HAP-1 (cell line): ENCODE results near the gene MTRF1.

ENCODE experiments used
- DNase-seq, 2 experiments: peaks; one replicate each; pipeline ENCODE4 v3.0.0-alpha.2; 2016 to 2020; ENCODE audit warnings: low spot score in 2 of 2
- H3K27me3 ChIP-seq: fragments of 250-450 bp; sonication (Bioruptor Pico); 2 replicates; pipeline ENCODE4 v1.5.1; 2020; ENCODE audit warnings: low read depth, mild to moderate bottlenecking, moderate library complexity
- H3K36me3 ChIP-seq: fragments of 250-450 bp; sonication (Bioruptor Pico); replicated peaks from 2 replicates; pipeline ENCODE4 v1.5.1; 2020; ENCODE audit warnings: mild to moderate bottlenecking
- H3K4me1 ChIP-seq: fragments of 250-450 bp; sonication (Bioruptor Pico); 2 replicates; pipeline ENCODE4 v1.5.1; 2020; ENCODE audit warnings: mild to moderate bottlenecking
- H3K4me3 ChIP-seq: fragments of 250-450 bp; sonication (Bioruptor Pico); 2 replicates; pipeline ENCODE4 v1.5.1; 2020; ENCODE audit warnings: mild to moderate bottlenecking, moderate library complexity
- H3K9me3 ChIP-seq: fragments of 250-450 bp; sonication (Bioruptor Pico); 2 replicates; pipeline ENCODE4 v1.5.1; 2020; ENCODE audit warnings: mild to moderate bottlenecking, moderate library complexity
- in situ Hi-C: fragments of 300-500 bp; cut with MboI; formaldehyde crosslinking; loops from 3 replicates; pipeline ENCODE4 v1.14.3; 2020; ENCODE audit warnings: low sequenced_read_pairs, inconsistent platforms, mixed read lengths

MTRF1 gene

GRCh38 chr13:41267106-41267505 lies 3.7 kb upstream of the MTRF1 start:
- in situ Hi-C loops = no loop called here
- H3K4me3 ChIP-seq = no peak overlapping the region
- DNase-seq = no peak
- H3K4me1 ChIP-seq = no peaks in the 10 kb centered on the region; the same call in 1 of the 2 replicates
- no peaks in the 10 kb centered on the region for H3K36me3 ChIP-seq
- H3K27me3 ChIP-seq = no peaks in the 10 kb centered on the region
- H3K9me3 ChIP-seq = peaks cover 8% of the 10 kb centered on the region

- no peaks in the 10 kb centered on the region for H3K9me3 ChIP-seq
Measured at GRCh38 chr13:41259875-41260501, 3.4 kb downstream of the MTRF1 start.

GRCh38 chr13:41257535-41257934 lies 5.8 kb downstream of the MTRF1 start:
- Histone ChIP-seq H3K27me3 (no peaks in the 10 kb centered on the region), H3K9me3 (no peaks in the 10 kb centered on the region), H3K4me3 (no peak overlapping the region), H3K4me1 (no peaks in the 10 kb centered on the region), H3K36me3 (peaks cover 31% of the 10 kb centered on the region)
- in situ Hi-C loops = no loop called here
- no peak for DNase-seq

More at GRCh38 chr13:41259875-41260501, 3.4 kb downstream of the MTRF1 start:
- Histone ChIP-seq H3K4me3 (no peak overlapping the region), H3K27me3 (no peaks in the 10 kb centered on the region), H3K4me1 (no peaks in the 10 kb centered on the region; the same call in 1 of the 2 replicates), H3K36me3 (peaks cover 18% of the 10 kb centered on the region)
- DNase-seq = no peak
- in situ Hi-C loops = no loop called here

GRCh38 chr13:41254902-41255301 lies 8.5 kb downstream of the MTRF1 start:
- Histone ChIP-seq H3K36me3 (peaks cover 34% of the 10 kb centered on the region), H3K27me3 (no peaks in the 10 kb centered on the region), H3K4me1 (no peaks in the 10 kb centered on the region), H3K9me3 (no peaks in the 10 kb centered on the region), H3K4me3 (no peak overlapping the region)
- in situ Hi-C loops = no loop called here
- DNase-seq = no peak

- Histone ChIP-seq H3K4me1 (no peaks in the 10 kb centered on the region), H3K9me3 (no peaks in the 10 kb centered on the region), H3K27me3 (no peaks in the 10 kb centered on the region), H3K4me3 (no peak overlapping the region), H3K36me3 (peaks cover 32% of the 10 kb centered on the region)
- no peak for DNase-seq
- in situ Hi-C loops = no loop called here
Measured at GRCh38 chr13:41250993-41251392, 12.4 kb downstream of the MTRF1 start.

- in situ Hi-C loops = no loop called here
- DNase-seq = no peak
- Histone ChIP-seq H3K4me3 (no peak overlapping the region), H3K9me3 (no peaks in the 10 kb centered on the region), H3K36me3 (peaks cover 17% of the 10 kb centered on the region), H3K4me1 (no peaks in the 10 kb centered on the region), H3K27me3 (no peaks in the 10 kb centered on the region)
Measured at GRCh38 chr13:41246969-41247680, 16.3 kb downstream of the MTRF1 start.

GRCh38 chr13:41244556-41244955 lies 18.8 kb downstream of the MTRF1 start:
- no peak for DNase-seq
- in situ Hi-C loops = no loop called here
- Histone ChIP-seq H3K4me3 (no peak overlapping the region), H3K4me1 (no peaks in the 10 kb centered on the region), H3K9me3 (no peaks in the 10 kb centered on the region), H3K27me3 (no peaks in the 10 kb centered on the region), H3K36me3 (peaks cover 7% of the 10 kb centered on the region; the same call in 1 of the 2 replicates)

- no peak for DNase-seq
- no peaks in the 10 kb centered on the region for H3K27me3 ChIP-seq
- no peaks in the 10 kb centered on the region for H3K9me3 ChIP-seq
- H3K4me1 ChIP-seq = no peaks in the 10 kb centered on the region
- in situ Hi-C loops = no loop called here
- peaks cover 3% of the 10 kb centered on the region; the same call in 1 of the 2 replicates for H3K36me3 ChIP-seq
- no peak overlapping the region for H3K4me3 ChIP-seq
Measured at GRCh38 chr13:41241626-41242025, 21.8 kb downstream of the MTRF1 start.

- Histone ChIP-seq H3K36me3 (no peaks in the 10 kb centered on the region; the same call in 1 of the 2 replicates), H3K4me1 (no peaks in the 10 kb centered on the region), H3K4me3 (no peak overlapping the region), H3K9me3 (no peaks in the 10 kb centered on the region), H3K27me3 (no peaks in the 10 kb centered on the region)
- DNase-seq = no peak
- in situ Hi-C loops = no loop called here
Measured at GRCh38 chr13:41236369-41236768, 27.0 kb downstream of the MTRF1 start.

- Histone ChIP-seq H3K9me3 (no peaks in the 10 kb centered on the region), H3K36me3 (no peaks in the 10 kb centered on the region), H3K4me3 (no peak overlapping the region), H3K4me1 (no peaks in the 10 kb centered on the region), H3K27me3 (no peaks in the 10 kb centered on the region)
- DNase-seq = no peak
- in situ Hi-C loops = no loop called here
Measured at GRCh38 chr13:41232578-41233480, 30.5 kb downstream of the MTRF1 start.

- H3K36me3 ChIP-seq = no peaks in the 10 kb centered on the region
- H3K27me3 ChIP-seq = no peaks in the 10 kb centered on the region
- in situ Hi-C loops = no loop called here
- H3K4me1 ChIP-seq = no peaks in the 10 kb centered on the region
- DNase-seq = no peak
- no peaks in the 10 kb centered on the region for H3K9me3 ChIP-seq
- no peak overlapping the region for H3K4me3 ChIP-seq
Measured at GRCh38 chr13:41231786-41232185, 31.6 kb downstream of the MTRF1 start.

- Histone ChIP-seq H3K4me3 (no peak overlapping the region), H3K4me1 (no peaks in the 10 kb centered on the region), H3K9me3 (no peaks in the 10 kb centered on the region), H3K36me3 (no peaks in the 10 kb centered on the region), H3K27me3 (no peaks in the 10 kb centered on the region)
- in situ Hi-C loops = no loop called here
- no peak for DNase-seq
Measured at GRCh38 chr13:41231025-41231677, 32.2 kb downstream of the MTRF1 start.

GRCh38 chr13:41229356-41229755 lies 34.0 kb downstream of the MTRF1 start:
- H3K36me3 ChIP-seq = no peaks in the 10 kb centered on the region
- no peaks in the 10 kb centered on the region for H3K9me3 ChIP-seq
- no peak overlapping the region for H3K4me3 ChIP-seq
- H3K4me1 ChIP-seq = no peaks in the 10 kb centered on the region
- no peaks in the 10 kb centered on the region for H3K27me3 ChIP-seq
- in situ Hi-C loops = no loop called here
- no peak for DNase-seq
